Breast epithelium (tissue), 3 donors: Measurements from ENCODE around the gene CD2.

Source experiments
- CTCF ChIP-seq, 3 donors: fragments of 450-650 bp; IDR thresholded peaks; one replicate each; pipeline ENCODE4 v1.5.1; 2016 to 2017; ENCODE audit warnings: antibody characterized with exemption in 3 of 3, mild to moderate bottlenecking in 3 of 3, moderate library complexity in 3 of 3
- POLR2A ChIP-seq: fragments of 450-650 bp; IDR thresholded peaks from one replicate; pipeline ENCODE4 v1.6.1; 2016; ENCODE audit warnings: antibody characterized with exemption, mild to moderate bottlenecking, moderate library complexity

DNA sequence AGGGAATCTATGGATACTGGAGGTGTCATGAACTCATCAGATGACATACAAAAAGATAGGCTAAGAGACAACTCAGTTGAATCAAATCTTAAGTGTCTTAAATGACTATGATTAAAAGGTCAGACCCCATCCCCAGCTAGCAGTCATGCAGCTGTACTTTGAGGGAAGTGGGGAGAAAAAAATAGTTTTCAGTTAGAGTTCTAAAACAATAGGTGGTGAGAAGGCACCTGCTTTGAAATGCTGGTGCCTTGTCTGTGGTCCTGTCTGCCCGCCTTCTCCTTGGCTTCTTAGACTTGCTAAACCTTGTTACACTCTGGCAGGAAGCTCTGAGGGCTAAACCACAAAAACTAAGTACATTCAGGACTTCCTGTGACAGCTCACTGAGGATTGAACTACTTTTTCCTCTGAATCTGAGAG lies 15.3 kb downstream of the CD2 start:
- TF ChIP-seq POLR2A (no peak), CTCF (IDR thresholded peaks at IDR 0.05) (no peak)
